GM21737 (cell line): ENCODE measurements around the gene ZNF407.
"Not testable (repeated sequence)": the region's sequence is repeated elsewhere in the genome, so short reads cannot be mapped to it uniquely, and the experiment has no call there.

Experiments
- ATAC-seq: cut with Tn5 transposase; IDR thresholded peaks from one replicate; pipeline ENCODE4 v1.9.1; 2021; ENCODE audit warnings: mild to moderate bottlenecking, moderate library complexity; ENCODE audit not compliant: unreplicated experiment

Gene ZNF407

DNA sequence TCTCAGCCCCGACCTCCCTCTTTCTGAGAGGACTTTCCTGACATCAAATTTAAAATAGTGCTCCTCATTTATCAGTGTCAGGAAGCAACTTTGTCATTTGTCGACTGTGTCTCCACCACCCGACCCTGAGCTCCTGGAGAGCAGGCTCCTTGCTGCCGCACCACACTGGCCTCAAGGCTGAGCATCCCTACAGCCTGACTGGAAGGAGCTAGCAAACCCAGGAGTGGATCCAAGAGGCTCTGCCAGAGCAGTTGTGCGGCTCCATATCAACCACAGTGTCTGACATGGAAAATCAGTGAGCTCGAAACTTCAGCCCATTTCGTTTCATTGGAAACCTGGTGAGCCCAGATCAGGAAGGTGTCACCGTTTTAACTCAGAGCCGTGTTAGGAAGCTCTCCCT lies 486.1 kb downstream of the ZNF407 start:
- ATAC-seq, result no peak

DNA sequence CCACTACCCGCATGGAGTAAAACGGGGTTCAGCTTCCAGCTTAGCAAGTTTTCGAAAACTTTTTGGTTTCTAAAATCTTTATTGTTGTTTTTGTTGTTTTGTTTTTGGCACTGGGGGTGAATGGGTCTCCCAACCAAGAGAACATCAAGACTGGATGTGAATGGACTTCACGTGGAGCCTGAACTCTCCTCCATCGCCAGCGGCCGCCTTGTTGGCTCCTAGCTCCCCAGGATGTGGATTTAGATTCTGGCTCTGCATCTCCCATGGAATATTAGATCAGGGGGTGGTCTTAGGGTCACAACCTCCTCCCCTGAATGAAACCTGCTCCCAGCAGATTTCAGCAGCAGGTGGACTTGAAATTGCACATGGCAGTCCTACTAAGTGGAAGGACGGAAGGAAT lies 488.0 kb downstream of the ZNF407 start:
- not testable (repeated sequence) for ATAC-seq

DNA sequence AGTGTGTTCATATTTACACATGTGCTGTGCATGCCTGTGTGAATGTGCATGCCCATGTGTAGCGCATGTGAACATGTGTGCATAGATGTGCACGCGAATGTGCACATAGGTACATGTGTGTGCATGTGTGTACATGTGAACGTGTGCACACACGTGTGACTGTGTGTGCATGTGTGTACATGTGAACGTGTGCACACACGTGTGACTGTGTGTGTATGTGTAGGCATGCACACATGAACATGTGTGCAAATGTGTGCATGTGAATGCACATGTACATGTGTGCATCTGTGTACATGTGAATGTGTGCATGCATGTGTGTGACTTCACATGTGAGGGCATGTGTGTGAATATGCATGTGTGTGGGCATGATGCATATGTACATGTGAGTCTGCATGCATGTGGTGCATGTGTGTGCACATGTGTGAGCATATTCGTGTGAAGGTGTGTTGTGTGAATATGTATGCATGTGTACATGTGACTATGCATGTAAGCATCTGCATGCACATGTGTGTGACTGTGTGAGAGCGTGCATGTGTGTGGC lies 488.9 kb downstream of the ZNF407 start:
- ATAC-seq, result no peak

DNA sequence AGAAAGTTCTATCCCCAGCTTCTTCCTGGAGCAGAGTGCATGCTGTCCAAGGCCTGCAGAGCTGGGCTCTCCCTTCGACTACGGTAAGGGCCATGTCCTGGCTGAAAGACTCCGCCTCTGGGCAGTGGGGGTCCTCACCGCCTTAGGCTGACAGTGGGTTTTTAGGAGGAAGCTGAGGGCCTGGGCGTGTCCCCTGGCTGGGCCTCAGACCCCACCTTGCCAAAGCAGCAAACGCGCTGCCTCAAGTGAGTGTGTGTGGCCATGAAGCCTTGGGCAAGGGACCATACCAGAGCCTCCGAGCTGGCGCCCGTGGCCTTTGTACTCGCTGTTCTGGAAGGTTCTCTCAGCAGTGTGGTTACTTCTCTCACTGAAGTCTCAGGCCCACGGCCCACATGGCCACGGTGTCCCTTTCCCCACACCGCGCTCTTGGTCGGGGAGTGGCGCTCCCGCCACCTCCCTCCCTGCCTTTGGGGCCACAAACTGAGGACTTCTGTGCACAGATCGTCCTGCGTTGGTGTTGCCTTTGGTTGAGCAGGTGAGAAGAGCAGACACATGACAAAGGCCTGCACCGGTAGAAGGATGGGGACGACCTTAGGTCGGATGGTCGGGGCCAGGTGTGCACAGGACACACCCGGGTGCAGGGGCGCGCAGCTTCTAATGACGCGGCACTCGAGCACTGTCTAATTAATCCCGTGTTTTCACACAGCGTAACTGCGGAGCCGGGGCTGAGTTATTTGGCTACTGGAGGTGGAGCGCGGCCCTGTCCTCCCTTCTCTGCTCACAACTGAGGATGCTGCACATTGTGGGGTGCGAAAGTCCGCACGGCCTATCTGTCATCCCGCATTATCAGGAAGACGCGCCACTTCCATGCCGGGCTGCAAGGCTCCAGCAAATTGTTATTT lies 489.7 kb downstream of the ZNF407 start:
- ATAC-seq, result no peak

DNA sequence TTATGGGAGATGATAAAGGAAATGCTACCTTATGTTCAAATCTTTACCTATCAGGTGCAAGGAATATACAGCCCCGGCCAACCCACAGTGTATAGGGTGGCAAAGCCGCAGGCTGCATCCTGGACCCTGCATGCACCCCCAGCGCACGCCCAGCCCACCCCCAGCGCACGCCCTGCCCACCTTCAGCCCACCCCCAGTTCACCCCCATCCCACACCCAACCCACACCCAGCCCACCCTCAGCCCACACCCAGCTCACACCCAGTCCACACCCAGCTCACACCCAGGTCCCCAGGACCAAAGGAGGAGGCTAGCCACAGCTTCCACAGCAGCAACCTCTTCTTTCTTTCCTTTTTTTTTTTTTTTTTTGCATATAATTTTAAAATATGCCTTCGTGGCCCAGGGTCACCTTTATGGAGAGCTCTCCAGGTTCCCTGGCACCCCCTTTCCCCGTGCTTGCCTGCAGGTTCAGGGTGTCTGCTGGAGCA lies 490.4 kb downstream of the ZNF407 start:
- ATAC-seq, result no peak

DNA sequence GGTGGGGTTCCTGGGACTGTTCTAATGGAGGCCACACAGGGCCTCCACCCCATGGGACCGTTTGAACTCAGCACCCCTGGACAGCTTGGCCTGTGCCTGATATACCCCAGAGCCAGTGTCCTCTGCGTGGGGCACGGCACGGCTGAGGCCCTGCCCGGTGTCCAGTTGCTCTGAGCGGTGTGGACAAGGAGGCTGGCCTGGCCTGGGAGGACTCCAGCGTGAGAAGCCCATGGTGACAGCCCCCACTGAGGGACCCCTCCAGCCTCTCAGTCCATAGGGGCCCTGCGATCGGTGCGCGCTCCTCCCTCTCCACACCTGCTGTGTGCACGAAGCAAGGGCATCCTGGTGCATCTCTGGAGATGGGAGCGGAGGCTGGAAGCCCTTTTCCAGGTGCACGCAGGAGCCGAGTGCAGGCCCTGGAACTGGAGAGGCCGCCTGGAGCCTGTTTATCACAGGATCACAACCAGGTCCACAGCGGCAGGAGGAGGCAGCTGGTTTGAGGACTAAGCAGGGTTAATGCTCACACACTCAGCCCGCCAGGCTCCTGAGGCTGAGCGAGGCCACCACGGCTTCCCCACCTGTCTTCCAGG lies 491.0 kb downstream of the ZNF407 start:
- ATAC-seq, result no peak

DNA sequence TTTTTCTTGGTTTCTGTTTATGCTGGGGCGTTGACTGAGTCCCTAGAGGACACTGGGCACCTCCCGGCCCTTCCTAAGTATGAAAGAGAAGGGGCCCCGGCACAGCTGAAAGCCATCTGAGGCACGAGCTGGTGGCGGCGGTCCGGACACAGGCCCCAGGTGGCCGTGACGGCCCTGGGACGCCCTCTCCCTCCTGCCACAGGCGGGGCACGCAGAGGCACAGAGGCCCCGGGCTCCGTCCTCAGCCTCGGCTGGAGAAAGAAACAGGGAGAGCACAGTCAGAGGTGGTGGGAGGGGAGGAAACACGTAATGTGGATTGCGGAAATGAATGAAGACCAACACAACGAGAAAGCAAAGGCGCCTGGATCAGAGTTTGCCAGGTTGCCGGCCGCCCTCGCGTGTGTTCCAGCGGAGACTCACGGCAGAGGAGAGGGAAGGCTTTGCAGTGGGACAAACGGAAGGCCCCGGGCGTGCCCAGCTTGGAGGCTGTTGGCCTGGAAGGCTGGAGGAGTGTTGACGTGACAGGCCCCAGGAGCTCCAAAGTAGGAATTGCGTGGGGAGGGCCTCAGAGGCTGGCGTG lies 492.2 kb downstream of the ZNF407 start:
- no peak for ATAC-seq

DNA sequence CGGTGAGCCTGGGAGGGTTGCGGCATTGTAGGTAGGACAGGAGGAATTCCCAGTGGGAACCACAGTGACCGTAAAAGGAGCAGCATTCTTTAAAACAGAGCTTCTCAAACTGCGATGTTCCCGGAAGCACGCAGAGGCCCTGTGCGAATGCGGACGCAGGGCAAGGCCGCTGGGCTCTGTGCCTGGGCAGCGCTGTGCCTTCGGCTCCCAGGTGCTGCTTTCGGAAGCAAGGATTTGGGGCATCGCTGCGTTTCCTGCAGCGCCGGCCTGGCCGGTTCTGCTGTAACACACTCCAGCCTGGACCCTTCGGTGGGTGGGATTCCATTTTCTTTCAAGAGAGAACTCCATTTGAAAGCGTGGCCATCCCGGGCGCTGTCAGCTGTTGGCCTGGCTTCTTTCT lies 492.7 kb downstream of the ZNF407 start:
- no peak for ATAC-seq

DNA sequence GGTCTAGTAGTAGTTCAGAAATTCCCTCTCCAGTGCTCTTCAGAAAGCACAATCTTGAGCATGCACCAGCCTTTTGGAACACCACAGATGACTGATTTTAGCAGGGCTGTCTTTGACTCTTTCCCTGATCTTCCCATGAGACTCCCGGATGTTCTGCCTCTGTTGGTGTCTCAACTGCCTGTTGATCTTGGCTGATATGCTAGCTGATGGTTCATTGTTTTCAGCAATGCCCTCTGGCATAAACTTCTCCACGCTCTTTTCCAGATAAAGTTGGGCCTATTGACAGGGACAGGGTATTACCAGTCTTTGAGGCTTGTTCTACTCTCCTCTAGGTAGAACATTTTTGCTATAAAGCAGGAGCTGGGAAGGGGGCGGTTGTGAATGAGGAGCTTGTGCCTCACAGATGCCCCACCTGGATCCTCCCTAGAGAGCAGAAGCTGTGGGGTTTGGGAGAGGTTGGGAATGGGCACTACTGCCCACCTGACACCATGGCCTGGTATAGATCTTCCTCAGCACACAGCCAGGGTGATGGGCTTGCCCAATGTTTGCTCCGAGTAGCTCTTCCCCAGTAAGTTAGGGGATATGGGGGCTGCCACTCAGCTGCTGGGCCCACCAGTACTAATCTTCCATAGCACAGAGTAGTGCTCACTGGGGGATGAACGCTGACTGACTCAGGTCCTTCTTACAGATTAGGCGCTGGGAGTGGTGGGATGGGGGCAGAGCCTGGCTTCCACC lies 500.0 kb downstream of the ZNF407 start:
- no peak for ATAC-seq

DNA sequence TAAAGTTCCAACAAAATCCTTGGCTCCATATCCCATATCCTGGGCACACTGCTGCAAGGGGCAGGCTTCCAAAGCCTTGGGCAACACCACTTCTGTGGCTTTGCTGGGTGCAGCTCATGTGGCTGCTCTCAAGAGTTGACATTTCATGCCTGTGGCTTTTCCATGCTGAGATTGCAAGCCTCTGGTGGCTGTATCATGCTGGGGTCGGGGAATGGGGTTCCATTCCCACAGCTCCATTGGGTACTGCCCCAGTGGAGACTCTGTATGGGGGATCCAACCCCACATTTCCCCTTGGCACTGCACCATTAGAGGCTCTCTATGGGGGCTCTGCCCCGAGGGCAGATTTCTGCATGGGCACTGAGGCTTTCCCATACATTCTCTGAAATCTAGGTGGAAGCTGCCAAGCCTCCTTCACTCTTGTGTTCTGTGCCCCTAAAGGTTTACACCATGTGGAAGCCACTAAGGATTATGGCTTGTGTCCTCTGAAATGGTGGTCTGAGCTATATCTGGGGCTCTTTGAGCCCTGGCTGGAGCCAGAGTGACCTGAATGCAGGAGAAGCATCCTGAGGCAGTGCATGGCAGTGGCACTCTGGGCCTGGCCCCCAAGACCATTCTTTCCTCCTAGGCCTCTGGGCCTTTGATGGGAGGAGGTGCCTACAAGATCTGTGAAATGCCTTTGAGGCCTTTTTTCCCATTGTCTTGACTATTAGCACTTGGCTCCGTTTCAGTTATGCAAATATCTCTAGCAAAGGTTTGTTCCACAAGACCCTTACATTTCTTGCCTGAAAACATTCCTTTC lies 503.4 kb downstream of the ZNF407 start:
- ATAC-seq, result no peak

DNA sequence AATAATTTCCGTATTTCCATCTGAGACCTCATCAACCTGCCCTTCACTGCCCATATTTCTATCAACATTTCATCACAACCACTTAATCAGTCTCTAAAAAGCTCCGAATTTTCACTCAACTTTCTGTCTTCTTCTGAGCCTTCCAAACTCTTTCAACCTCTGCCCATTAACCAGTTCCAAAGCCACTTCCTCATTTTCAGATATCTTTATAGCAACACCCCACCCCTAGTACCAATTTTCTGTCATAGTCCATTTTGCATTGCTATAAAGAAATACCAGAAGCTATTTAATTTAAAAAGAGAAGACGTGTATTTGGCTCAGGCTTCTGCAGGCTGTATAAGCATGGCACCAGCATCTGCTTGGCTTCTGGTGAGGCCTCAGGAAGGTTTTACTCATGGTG lies 504.2 kb downstream of the ZNF407 start:
- ATAC-seq, result no peak

DNA sequence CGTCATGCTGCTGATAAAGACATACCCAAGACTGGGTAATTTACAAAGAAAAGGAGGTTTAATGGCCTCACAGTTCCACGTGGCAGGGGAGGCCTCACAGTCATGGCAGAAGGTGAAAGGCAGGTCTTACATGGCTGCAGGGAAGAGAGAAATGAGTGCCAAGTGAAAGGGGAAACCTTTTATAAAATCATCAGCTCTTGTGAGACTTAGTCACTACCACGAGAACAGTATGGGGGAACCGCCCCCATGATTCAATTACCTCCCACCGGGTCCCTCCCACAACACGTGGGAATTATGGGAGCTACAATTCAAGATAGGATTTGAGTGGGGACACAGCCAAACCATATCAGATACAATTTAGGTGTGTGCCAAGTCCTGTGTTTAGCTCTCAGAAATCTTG lies 506.4 kb downstream of the ZNF407 start:
- ATAC-seq, result not testable (repeated sequence)

DNA sequence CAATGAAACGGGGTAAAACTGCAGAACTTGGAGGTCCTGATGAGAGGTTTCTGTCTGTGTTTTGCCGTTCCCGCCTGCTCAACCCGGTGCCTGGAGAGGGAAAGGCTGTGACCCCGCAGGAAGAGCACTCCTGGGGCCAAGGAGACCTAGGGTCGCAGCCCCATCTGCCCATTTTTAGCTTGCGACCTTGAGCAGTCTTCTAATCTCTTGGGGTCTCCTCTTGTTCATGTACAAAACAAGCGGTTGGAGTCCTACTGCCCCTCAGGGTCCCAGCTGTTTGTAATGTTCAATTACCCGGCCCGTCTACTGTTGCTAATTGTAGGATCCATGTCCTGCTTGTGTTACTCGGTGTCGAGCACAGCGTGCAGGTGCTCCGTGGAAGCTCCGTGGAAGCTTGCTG lies 506.8 kb downstream of the ZNF407 start:
- no peak for ATAC-seq

DNA sequence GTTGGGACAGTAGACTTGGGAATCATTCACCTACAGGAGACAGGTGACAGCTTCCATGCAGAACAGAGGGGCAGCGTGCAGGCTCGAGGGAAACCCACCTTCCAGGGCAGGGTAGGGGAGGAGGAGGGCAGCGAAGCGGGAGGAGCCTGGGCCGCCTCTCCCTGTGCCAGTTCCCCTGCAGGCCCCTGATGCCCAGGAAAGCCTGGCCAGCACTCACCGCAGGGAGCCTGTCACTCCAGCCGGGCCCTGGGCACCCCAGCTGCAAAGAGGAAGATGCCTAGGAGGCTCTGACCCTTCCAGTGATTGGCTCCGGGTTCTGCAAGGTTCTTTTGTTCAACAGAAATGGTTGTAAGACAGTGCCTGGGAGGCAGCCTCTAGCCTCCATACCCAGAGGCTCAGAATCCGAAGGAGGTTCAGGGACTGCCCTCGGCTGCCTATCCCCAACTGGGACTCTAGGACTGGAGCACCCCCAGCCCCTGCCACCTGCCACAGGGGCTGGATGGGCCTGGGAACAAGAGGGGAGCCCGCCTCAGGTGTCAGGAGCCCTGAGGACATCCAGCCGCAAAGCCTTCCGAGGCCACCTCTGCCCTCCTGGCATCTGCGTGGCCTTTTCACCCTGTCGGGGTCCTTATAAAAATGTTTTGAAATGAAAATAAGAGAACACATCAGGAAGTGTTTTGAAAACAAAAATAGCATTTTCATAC lies 508.0 kb downstream of the ZNF407 start:
- ATAC-seq, result no peak

DNA sequence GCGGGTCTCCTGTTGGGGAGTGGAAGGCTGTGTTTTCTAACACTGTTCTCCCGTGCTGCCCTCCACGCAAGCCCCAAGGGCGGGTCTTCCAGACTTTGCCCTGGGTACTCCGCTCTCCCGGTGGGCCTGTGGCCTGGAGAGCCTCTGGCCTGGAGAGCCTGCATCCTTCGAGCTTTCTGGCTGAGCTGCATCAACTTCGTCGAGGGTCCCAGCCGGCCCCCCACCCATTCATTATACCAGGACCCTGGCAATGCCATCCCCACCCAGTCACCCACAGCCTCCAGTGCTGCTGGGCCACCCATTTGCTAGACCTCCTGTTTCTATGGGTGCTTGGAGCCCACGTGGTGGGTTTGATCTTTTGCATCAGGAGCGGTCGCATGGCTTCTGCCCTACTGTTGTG lies 509.1 kb downstream of the ZNF407 start:
- ATAC-seq, result no peak

DNA sequence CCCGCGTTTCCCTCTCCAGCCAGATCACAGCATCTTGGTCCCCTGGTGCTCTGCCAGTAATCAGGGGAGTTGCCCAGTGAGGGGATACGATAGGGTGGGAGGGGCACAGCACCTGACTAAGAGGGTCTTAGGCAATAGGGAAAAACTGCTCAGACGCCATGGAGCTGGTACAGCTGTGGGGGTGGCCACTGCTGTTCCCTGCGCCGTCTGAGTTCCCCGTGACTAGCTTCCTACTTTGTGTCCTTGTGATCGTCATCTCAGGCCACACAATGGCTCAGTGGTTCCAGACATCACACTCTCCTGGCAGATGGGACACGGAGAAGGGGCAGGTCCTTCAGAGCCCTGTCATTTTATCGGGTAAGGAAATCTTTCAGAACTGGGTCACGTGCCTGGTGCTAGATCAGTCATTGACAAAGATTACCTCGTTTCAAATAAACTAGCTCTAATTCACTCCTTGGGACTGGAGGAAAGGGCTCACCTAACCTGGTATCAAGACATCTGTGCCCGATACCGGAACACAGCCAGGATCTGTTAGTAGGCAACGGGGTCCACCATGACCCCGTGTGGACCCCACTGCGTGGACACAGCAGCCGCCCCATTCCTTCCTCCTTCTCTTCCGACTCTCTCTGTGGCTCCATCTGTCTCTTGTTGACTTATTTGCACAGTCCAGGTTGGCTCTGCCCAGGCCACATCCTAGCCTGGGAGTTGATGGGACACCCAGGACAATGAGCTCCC lies 509.7 kb downstream of the ZNF407 start:
- no peak for ATAC-seq

DNA sequence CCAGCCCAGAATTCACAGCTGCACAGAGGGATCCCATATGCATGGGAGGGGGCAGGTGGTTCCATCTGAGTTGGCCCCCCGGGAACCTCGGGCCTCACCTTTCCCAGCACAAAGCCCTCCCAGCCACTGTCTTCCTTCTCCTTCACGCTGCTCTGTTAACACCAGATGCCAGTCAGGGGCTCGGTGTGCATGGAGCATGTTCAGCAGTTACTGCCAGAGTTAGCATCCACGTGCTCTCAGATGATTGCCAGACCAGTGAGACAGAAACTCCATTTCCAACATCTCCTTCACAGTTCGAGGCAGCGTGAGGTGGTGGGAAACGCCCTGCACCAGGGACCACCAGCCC lies 510.2 kb downstream of the ZNF407 start:
- no peak for ATAC-seq

DNA sequence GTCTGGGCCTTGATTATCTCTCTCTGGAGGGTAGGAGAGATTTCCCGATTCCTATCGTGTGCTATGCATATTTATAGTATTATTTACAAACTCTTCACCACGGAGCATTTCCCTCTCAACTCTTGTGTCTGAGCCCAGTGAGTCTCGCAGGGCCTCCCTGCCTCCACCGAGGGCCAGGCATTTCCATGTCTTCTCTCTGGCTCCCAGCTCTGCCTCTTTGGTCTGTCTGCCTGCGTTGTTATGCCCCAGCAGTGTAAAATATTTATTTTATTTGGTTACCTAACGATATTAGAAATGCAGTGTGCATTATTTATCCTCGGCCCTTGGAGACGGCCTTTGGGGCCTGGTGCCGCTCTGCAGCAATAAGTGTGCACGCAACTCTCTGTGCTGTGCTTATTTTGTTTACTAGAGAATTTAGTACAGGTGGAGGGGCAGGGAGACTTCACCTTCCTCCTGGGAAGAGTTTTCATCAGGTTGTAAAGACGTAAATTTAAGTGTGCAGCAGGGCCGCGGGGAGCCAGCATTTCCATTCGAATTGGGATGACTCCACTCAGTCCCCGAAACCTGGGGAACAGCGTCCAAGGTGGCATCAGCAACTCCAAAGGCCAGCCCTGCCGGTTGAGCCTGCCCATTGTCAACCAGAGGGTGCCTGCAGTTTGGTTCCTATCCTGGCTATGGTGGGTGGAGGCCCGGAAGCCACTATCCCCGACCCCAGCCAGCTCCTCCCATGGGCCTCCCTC lies 511.1 kb downstream of the ZNF407 start:
- no peak for ATAC-seq
